GM20000 (cell line): ENCODE data around the gene ATP13A3.
"Not testable (repeated sequence)": the region's sequence is repeated elsewhere in the genome, so short reads cannot be mapped to it uniquely, and the experiment has no call there.

Experiments used
- DNase-seq: peaks from one replicate; pipeline ENCODE4 v3.0.0; 2012; ENCODE audit warnings: low spot score
- CTCF ChIP-seq: IDR thresholded peaks from 2 replicates; pipeline ENCODE4 v1.5.1; 2012; ENCODE audit warnings: mild to moderate bottlenecking, control low read depth; ENCODE audit errors: extremely low read depth, missing control alignments

Gene ATP13A3

GRCh38 chr3:194507571-194507970 is 20.8 kb upstream of the ATP13A3 start:
- no peak for TF ChIP-seq CTCF
- no peak for DNase-seq

GRCh38 chr3:194505791-194506415 is 19.1 kb upstream of the ATP13A3 start:
- DNase-seq, result no peak
- no peak for TF ChIP-seq CTCF

- no peak for TF ChIP-seq CTCF
- no peak for DNase-seq
Observed at GRCh38 chr3:194504861-194505260, 18.1 kb upstream of the ATP13A3 start.

- no peak for DNase-seq
- no peak for TF ChIP-seq CTCF
Observed at GRCh38 chr3:194504146-194504545, 17.3 kb upstream of the ATP13A3 start.

- TF ChIP-seq CTCF, result no peak
- no peak for DNase-seq
Observed at GRCh38 chr3:194503081-194503531, 16.3 kb upstream of the ATP13A3 start.

GRCh38 chr3:194500198-194500597 is 13.4 kb upstream of the ATP13A3 start:
- DNase-seq, result no peak
- no peak for TF ChIP-seq CTCF

GRCh38 chr3:194499516-194499915 is 12.7 kb upstream of the ATP13A3 start:
- not testable (repeated sequence) for DNase-seq
